HG02840 (cell line): ENCODE measurements around the gene KLHL15.
"Not testable (repeated sequence)": the region's sequence is repeated elsewhere in the genome, so short reads cannot be mapped to it uniquely, and the experiment has no call there.

Experiments used
- ATAC-seq: cut with Tn5 transposase; IDR thresholded peaks from one replicate; pipeline ENCODE4 v1.9.1; 2021; ENCODE audit warnings: mild to moderate bottlenecking, moderate library complexity, moderate number of reproducible peaks; ENCODE audit not compliant: unreplicated experiment, low FRiP score

The KLHL15 gene

GRCh38 chrX:24027086-24027485, at the start of gene KLHL15:
TSS of gene KLHL15 (minus strand) at chrX:24027186. CDS start at chrX:24006693, 20,493 bp downstream.
- ATAC-seq: no peak

GRCh38 chrX:24069877-24070276, 42.9 kb upstream of the KLHL15 start:
- no peak for ATAC-seq

GRCh38 chrX:24063488-24063887, 36.5 kb upstream of the KLHL15 start:
- ATAC-seq: no peak

GRCh38 chrX:24055043-24055356, 28.0 kb upstream of the KLHL15 start:
- peak; percentile 11 for ATAC-seq

GRCh38 chrX:24054182-24055042, 27.4 kb upstream of the KLHL15 start, which contains the start of gene EIF2S3:
TSS of gene EIF2S3 (plus strand) at chrX:24054956. CDS start at chrX:24054969, 13 bp downstream.
- peak; percentile 89 for ATAC-seq

- ATAC-seq: not testable (repeated sequence)
Observed at GRCh38 chrX:24050522-24051318, 23.7 kb upstream of the KLHL15 start.

- not testable (repeated sequence) for ATAC-seq
Observed at GRCh38 chrX:24049643-24050042, 22.7 kb upstream of the KLHL15 start.

GRCh38 chrX:24046060-24046459, 19.1 kb upstream of the KLHL15 start:
- not testable (repeated sequence) for ATAC-seq

GRCh38 chrX:24037729-24038128, 10.7 kb upstream of the KLHL15 start:
- no peak for ATAC-seq

- no peak for ATAC-seq
Observed at GRCh38 chrX:24034485-24034884, 7.5 kb upstream of the KLHL15 start.

- no peak for ATAC-seq
Observed at GRCh38 chrX:24030597-24030996, 3.6 kb upstream of the KLHL15 start.

GRCh38 chrX:24027985-24028384, 999 bp upstream of the KLHL15 start:
- ATAC-seq: no peak

GRCh38 chrX:24026432-24026831, 554 bp downstream of the KLHL15 start:
- no peak for ATAC-seq

- ATAC-seq: peak; percentile 35
Observed at GRCh38 chrX:24025741-24026403, 1.1 kb downstream of the KLHL15 start.

- ATAC-seq: peak; percentile 84
Observed at GRCh38 chrX:24024819-24025740, 1.9 kb downstream of the KLHL15 start.

GRCh38 chrX:24023972-24024669, 2.9 kb downstream of the KLHL15 start:
- no peak for ATAC-seq

- no peak for ATAC-seq
Observed at GRCh38 chrX:24023544-24023943, 3.4 kb downstream of the KLHL15 start.

- ATAC-seq: no peak
Observed at GRCh38 chrX:24020306-24020876, 6.6 kb downstream of the KLHL15 start.

GRCh38 chrX:24019448-24019847, 7.5 kb downstream of the KLHL15 start:
- ATAC-seq: no peak
